OCI-LY1 (cell line): ENCODE measurements around the gene PPP2R1B.

Experiments
- H2AFZ ChIP-seq: fragments of 200-600 bp; sonication (generic), shearing (Covaris generic); 2 replicates; pipeline ENCODE4 v1.6.0; 2014; ENCODE audit warnings: antibody characterized with exemption, mild to moderate bottlenecking, low read length
- H3F3A ChIP-seq: fragments of 200-600 bp; sonication (generic), shearing (Covaris generic); 2 replicates; pipeline ENCODE4 v1.6.0; 2014; ENCODE audit warnings: mild to moderate bottlenecking, antibody characterized with exemption, low read length, moderate library complexity; ENCODE audit not compliant: insufficient read depth
- H3K27ac ChIP-seq: fragments of 200-600 bp; sonication (generic); 2 replicates; pipeline ENCODE4 v1.5.1; 2014; ENCODE audit warnings: low read length, mixed run types, mild to moderate bottlenecking, low read depth; ENCODE audit not compliant: poor library complexity, severe bottlenecking
- H3K27me3 ChIP-seq: fragments of 200-600 bp; sonication (generic); 2 replicates; pipeline ENCODE4 v1.6.0; 2014; ENCODE audit warnings: antibody characterized with exemption, mild to moderate bottlenecking, low read length, moderate library complexity; ENCODE audit not compliant: insufficient read depth
- H3K36me3 ChIP-seq: fragments of 200-600 bp; sonication (generic); 2 replicates; pipeline ENCODE4 v1.6.1; 2014; ENCODE audit warnings: mild to moderate bottlenecking, antibody characterized with exemption, low read length, moderate library complexity, mixed read lengths; ENCODE audit not compliant: insufficient read depth
- H3K4me1 ChIP-seq: fragments of 200-600 bp; sonication (generic); 2 replicates; pipeline ENCODE4 v1.5.1; 2014; ENCODE audit warnings: mild to moderate bottlenecking, low read length, moderate library complexity; ENCODE audit not compliant: insufficient read depth, severe bottlenecking
- H3K4me2 ChIP-seq: fragments of 200-600 bp; sonication (generic), shearing (Covaris generic); 2 replicates; pipeline ENCODE4 v1.6.1; 2014; ENCODE audit warnings: low read length
- H3K4me3 ChIP-seq: fragments of 200-600 bp; sonication (generic); 2 replicates; pipeline ENCODE4 v1.5.1; 2014; ENCODE audit warnings: low read length, low read depth, mild to moderate bottlenecking, mixed read lengths; ENCODE audit not compliant: poor library complexity, severe bottlenecking
- H3K79me2 ChIP-seq: fragments of 200-600 bp; shearing (Covaris generic); 2 replicates; pipeline ENCODE4 v1.6.1; 2016; ENCODE audit warnings: mixed run types, low read length, mixed read lengths; ENCODE audit not compliant: insufficient read depth
- H3K9ac ChIP-seq: fragments of 200-600 bp; sonication (generic), shearing (Covaris generic); 2 replicates; pipeline ENCODE4 v1.6.1; 2014; ENCODE audit warnings: mild to moderate bottlenecking, low read length, mixed read lengths
- H3K9me2 ChIP-seq: fragments of 200-600 bp; sonication (generic), shearing (Covaris generic); 2 replicates; pipeline ENCODE4 v1.6.1; 2014; ENCODE audit warnings: low read depth, mild to moderate bottlenecking, low read length, mixed read lengths
- H3K9me3 ChIP-seq: fragments of 200-600 bp; shearing (Covaris generic); 2 replicates; pipeline ENCODE4 v1.6.1; 2014; ENCODE audit warnings: low read length, mixed read lengths
- H4K20me1 ChIP-seq: fragments of 200-600 bp; sonication (generic), shearing (Covaris generic); 2 replicates; pipeline ENCODE4 v1.6.0; 2016; ENCODE audit warnings: mild to moderate bottlenecking, low read length; ENCODE audit not compliant: insufficient read depth
- EZH2 ChIP-seq: fragments of 200-600 bp; sonication (generic), shearing (Covaris generic); IDR thresholded peaks from 2 replicates; pipeline ENCODE4 v1.8.0; 2017; ENCODE audit warnings: borderline replicate concordance, mixed run types, mild to moderate bottlenecking, antibody characterized with exemption, low read length, moderate library complexity, mixed read lengths
- TF ChIP-seq, protein P1 (sequence below): fragments of 200-600 bp; sonication (generic), shearing (Covaris generic); IDR thresholded peaks from 2 replicates; pipeline ENCODE4 v1.5.1; 2017; ENCODE audit warnings: mild to moderate bottlenecking, antibody characterized with exemption, low read length, moderate library complexity, mixed read lengths

Gene PPP2R1B

GRCh38 chr11:111733016-111733415 lies 33.2 kb downstream of the PPP2R1B start:
- Histone ChIP-seq H3K27me3 (no peaks in the 10 kb centered on the region), H2AFZ (no peak overlapping the region), H3K4me1 (peaks cover 10% of the 10 kb centered on the region), H3K79me2 (no peaks in the 10 kb centered on the region), H3K36me3 (peaks cover 15% of the 10 kb centered on the region; the same call in 1 of the 2 replicates), H4K20me1 (no peaks in the 10 kb centered on the region), H3F3A (no peaks in the 10 kb centered on the region), H3K4me3 (no peak overlapping the region), H3K9ac (no peak overlapping the region), H3K9me2 (no peaks in the 10 kb centered on the region), H3K9me3 (no peaks in the 10 kb centered on the region), H3K27ac (no peak overlapping the region), H3K4me2 (no peak overlapping the region)
- TF ChIP-seq EZH2: no peak
- TF ChIP-seq, protein P1, sequence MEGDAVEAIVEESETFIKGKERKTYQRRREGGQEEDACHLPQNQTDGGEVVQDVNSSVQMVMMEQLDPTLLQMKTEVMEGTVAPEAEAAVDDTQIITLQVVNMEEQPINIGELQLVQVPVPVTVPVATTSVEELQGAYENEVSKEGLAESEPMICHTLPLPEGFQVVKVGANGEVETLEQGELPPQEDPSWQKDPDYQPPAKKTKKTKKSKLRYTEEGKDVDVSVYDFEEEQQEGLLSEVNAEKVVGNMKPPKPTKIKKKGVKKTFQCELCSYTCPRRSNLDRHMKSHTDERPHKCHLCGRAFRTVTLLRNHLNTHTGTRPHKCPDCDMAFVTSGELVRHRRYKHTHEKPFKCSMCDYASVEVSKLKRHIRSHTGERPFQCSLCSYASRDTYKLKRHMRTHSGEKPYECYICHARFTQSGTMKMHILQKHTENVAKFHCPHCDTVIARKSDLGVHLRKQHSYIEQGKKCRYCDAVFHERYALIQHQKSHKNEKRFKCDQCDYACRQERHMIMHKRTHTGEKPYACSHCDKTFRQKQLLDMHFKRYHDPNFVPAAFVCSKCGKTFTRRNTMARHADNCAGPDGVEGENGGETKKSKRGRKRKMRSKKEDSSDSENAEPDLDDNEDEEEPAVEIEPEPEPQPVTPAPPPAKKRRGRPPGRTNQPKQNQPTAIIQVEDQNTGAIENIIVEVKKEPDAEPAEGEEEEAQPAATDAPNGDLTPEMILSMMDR: no peak

DNA sequence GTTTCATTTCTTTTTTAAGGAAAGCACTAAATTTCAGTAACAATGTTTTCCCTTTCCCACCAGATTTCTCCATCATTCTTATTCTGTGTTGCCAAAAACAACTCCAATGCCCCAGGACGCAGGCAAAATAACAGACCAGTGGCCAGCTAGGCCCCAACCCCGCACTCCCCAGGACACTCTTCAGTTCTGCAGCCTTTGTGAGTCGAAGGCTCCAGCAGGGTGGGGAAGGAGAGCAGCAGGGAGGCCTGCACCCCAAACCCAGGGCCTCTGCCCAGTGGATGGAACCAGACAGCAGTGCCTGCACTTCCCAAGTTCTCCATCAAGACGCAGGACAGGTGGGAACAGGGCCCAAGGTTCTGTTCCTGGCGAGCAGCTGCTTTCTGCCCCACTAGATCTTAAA lies 34.4 kb downstream of the PPP2R1B start:
- TF ChIP-seq, protein P1: no peak
- no peak for TF ChIP-seq EZH2
- Histone ChIP-seq H3K4me1 (peaks cover 10% of the 10 kb centered on the region), H3F3A (no peaks in the 10 kb centered on the region)

DNA sequence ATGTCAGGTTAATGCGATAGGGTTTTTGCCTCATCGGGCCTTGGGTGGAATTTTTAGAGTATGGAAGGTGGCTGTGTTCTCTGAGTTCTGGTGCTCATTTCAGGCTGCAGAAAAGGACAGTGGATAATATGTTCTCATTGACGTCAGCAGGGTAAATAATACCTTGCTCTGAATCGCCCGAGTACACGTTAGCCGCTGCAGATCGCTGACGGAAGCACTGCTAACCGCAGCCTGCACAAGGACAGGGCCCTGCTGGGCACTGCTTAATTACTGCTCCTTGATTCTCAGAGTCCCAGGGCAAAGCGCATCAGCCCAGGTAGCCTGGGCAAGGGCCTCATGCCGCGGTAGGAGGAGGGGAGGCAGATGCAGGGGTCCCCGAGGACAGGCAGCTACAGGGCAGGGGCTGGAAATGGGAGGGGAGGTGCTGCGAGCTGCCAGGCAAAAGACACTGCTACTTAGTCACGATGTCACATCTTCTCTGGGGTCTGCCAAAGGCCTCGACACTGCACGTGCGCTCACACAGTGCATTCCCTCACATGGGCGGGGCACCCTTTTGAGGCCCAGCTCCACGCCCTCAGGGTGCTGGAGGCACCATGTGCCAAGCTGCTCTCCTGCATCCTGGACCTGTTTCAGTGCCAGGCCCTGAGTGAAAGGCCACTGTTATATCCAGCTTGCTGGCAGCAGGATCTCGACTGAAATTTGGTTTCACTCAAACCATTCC lies 35.2 kb downstream of the PPP2R1B start:
- Histone ChIP-seq H3K79me2 (no peaks in the 10 kb centered on the region), H3K27ac (no peak overlapping the region), H3K9me3 (no peaks in the 10 kb centered on the region), H3K27me3 (no peaks in the 10 kb centered on the region), H3K36me3 (peaks cover 21% of the 10 kb centered on the region; the same call in 1 of the 2 replicates), H3K4me3 (no peak overlapping the region), H4K20me1 (no peaks in the 10 kb centered on the region), H3K4me1 (peaks cover 10% of the 10 kb centered on the region), H2AFZ (no peak overlapping the region), H3K4me2 (no peak overlapping the region), H3F3A (no peaks in the 10 kb centered on the region), H3K9me2 (no peaks in the 10 kb centered on the region), H3K9ac (no peak overlapping the region)
- TF ChIP-seq, protein P1: no peak
- TF ChIP-seq EZH2: no peak

More for the DNA sequence above, 34.4 kb downstream of the PPP2R1B start:
- H3K9me2 ChIP-seq: no peaks in the 10 kb centered on the region
- H3K9ac ChIP-seq: no peak overlapping the region
- no peaks in the 10 kb centered on the region for H3K79me2 ChIP-seq
- no peak overlapping the region for H3K4me2 ChIP-seq
- no peaks in the 10 kb centered on the region for H3K27me3 ChIP-seq
- H4K20me1 ChIP-seq: no peaks in the 10 kb centered on the region
- peaks cover 13% of the 10 kb centered on the region; the same call in 1 of the 2 replicates for H3K36me3 ChIP-seq
- H3K9me3 ChIP-seq: no peaks in the 10 kb centered on the region
- H3K4me3 ChIP-seq: no peak overlapping the region
- H3K27ac ChIP-seq: no peak overlapping the region
- no peak overlapping the region for H2AFZ ChIP-seq
